Panc1 (cell line): ENCODE measurements around the gene APBB1IP.

Source experiments
- POLR2AphosphoS5 ChIP-seq: IDR thresholded peaks from 2 replicates; pipeline ENCODE4 v1.6.1; 2012; ENCODE audit warnings: mild to moderate bottlenecking, low read depth, low read length, moderate library complexity
- SIN3A ChIP-seq: IDR thresholded peaks from 2 replicates; pipeline ENCODE4 v1.6.1; 2012; ENCODE audit warnings: low read depth, mild to moderate bottlenecking, low read length, moderate library complexity, borderline replicate concordance; ENCODE audit not compliant: insufficient read depth
- TCF7L2 ChIP-seq: IDR thresholded peaks from 2 replicates; pipeline ENCODE4 v1.6.1; 2011; ENCODE audit warnings: mild to moderate bottlenecking, low read depth, low read length, inconsistent platforms
- TF ChIP-seq, protein P1 (sequence below): fragments of 450-650 bp; IDR thresholded peaks from 2 replicates; pipeline ENCODE4 v1.5.1; 2017; ENCODE audit warnings: mild to moderate bottlenecking
- TF ChIP-seq, protein P2 (sequence below), 2 experiments: IDR thresholded peaks; 2 replicates each; pipeline ENCODE4 v1.6.1; 2011 to 2012; ENCODE audit warnings: low read depth in 2 of 2, control low read depth in 1 of 2, low read length in 1 of 2, mild to moderate bottlenecking in 1 of 2, moderate library complexity in 1 of 2; ENCODE audit not compliant: insufficient read depth in 1 of 2

DNA sequence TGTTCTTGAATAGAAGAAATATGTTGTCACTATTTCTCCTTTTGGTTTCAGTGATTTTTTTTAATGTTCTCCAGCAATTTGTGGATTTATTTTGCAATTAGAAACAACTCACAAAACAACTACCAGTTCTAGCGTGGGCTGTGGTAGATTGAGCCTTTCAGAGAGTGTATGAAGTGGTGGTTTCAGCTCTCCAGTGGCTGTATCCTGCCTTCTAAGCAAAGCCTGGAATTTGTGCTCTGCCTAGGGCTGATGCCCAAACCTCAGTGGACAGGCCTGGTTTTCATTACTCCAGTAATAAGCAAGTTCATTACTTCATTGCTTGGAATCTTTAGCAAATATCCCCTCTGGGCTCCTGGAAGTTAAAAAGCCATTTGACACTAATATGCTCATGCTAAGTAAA lies 35.9 kb downstream of the APBB1IP start:
- TF ChIP-seq, protein P1, sequence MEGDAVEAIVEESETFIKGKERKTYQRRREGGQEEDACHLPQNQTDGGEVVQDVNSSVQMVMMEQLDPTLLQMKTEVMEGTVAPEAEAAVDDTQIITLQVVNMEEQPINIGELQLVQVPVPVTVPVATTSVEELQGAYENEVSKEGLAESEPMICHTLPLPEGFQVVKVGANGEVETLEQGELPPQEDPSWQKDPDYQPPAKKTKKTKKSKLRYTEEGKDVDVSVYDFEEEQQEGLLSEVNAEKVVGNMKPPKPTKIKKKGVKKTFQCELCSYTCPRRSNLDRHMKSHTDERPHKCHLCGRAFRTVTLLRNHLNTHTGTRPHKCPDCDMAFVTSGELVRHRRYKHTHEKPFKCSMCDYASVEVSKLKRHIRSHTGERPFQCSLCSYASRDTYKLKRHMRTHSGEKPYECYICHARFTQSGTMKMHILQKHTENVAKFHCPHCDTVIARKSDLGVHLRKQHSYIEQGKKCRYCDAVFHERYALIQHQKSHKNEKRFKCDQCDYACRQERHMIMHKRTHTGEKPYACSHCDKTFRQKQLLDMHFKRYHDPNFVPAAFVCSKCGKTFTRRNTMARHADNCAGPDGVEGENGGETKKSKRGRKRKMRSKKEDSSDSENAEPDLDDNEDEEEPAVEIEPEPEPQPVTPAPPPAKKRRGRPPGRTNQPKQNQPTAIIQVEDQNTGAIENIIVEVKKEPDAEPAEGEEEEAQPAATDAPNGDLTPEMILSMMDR: no peak
- TF ChIP-seq SIN3A: no peak
- TF ChIP-seq, protein P2, sequence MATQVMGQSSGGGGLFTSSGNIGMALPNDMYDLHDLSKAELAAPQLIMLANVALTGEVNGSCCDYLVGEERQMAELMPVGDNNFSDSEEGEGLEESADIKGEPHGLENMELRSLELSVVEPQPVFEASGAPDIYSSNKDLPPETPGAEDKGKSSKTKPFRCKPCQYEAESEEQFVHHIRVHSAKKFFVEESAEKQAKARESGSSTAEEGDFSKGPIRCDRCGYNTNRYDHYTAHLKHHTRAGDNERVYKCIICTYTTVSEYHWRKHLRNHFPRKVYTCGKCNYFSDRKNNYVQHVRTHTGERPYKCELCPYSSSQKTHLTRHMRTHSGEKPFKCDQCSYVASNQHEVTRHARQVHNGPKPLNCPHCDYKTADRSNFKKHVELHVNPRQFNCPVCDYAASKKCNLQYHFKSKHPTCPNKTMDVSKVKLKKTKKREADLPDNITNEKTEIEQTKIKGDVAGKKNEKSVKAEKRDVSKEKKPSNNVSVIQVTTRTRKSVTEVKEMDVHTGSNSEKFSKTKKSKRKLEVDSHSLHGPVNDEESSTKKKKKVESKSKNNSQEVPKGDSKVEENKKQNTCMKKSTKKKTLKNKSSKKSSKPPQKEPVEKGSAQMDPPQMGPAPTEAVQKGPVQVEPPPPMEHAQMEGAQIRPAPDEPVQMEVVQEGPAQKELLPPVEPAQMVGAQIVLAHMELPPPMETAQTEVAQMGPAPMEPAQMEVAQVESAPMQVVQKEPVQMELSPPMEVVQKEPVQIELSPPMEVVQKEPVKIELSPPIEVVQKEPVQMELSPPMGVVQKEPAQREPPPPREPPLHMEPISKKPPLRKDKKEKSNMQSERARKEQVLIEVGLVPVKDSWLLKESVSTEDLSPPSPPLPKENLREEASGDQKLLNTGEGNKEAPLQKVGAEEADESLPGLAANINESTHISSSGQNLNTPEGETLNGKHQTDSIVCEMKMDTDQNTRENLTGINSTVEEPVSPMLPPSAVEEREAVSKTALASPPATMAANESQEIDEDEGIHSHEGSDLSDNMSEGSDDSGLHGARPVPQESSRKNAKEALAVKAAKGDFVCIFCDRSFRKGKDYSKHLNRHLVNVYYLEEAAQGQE (IDR thresholded peaks at IDR 0.05; ENCODE audit: insufficient read depth in 1 of 2, low read depth in 2 of 2, low read length in 1 of 2): no peak
- TF ChIP-seq POLR2AphosphoS5: no peak
- TF ChIP-seq TCF7L2: no peak
